ENCODE data around the gene DNAJB12. TPM values are rescaled to one million over a fixed set of nuclear protein-coding genes. Genes with fewer than 3 reads are reported as not detected.
A peak's percentile ranks its signal among the peaks of the same experiment; 100 is the strongest.
"Not testable (repeated sequence)": the region's sequence is repeated elsewhere in the genome, so short reads cannot be mapped to it uniquely, and the experiment has no call there.

DNAJB12 gene
- total RNA-seq, 1 experiment from 2014 or later, result 68.1 TPM

DNA sequence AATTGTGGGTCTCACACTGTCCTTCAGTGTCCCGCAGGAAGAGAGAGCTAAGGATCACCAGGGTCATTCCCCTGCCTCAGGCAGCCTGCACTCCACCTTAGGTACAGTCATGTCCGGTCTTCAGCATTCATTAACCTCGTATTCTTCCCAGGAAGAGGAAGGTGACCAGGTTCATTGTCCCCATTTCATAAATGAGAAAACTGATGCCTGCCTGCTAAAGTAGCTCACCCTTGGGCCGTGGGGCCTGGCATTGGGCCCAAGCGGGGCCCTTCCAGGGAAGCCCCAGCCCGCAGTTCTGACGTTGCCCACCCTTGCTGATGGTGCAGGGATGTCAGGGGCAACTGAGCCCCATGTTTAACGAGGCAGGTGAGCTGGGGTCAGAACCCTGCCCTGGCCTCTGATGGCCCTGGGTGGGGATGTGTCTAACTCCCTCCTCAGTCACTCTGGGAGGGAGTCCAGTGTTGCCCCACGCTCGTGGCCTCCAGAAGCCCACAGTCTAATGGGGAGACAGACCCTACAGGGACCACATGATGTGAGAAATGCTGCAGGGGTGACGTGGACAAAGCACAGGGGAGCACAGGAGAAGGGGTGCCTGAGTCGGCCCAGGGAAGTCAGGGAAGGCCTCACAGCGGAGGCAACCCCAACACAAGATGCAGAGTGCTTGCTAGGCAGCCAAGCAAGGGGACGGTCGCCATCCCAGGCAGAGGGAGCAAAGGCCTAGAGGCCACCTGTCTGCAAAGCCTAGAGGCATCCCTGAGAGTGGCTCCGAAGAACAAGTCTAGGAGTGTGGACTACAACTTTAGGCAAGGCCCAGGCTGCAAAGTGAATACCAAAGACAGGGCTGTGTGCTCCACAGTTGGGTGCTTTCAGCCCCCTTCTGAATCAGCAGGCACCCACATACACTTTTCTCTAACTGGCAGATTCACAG lies 55.9 kb downstream of the DNAJB12 start:
- H3K27me3 Mint-ChIP-seq (ENCODE audit: insufficient read depth, unreplicated experiment), result no peaks in the 10 kb centered on the region
- DNase-seq (ENCODE audit: unreplicated experiment), result peak; percentile 34
- ChIA-PET POLR2A (interaction anchor here (0.6 to 2.9 kb wide), 7 partner anchors 10 to 43 kb away, joined by 3 to 19 read pairs (median 4); no protein-coding TSS in a partner anchor), CTCF (interaction anchor here (1.4 kb wide), 1 partner anchor 10 kb away, joined by 3 read pairs; no protein-coding TSS in a partner anchor)
- no peak overlapping the region for H3K4me3 Mint-ChIP-seq (ENCODE audit: unreplicated experiment)
- no TSS peak for BruUV-seq (replicated peaks)
- H3K27ac Mint-ChIP-seq (ENCODE audit: low read depth, unreplicated experiment), result peak overlapping the region; percentile 89
- peaks cover 12% of the 10 kb centered on the region for H3K4me1 Mint-ChIP-seq (ENCODE audit: insufficient read depth, unreplicated experiment)
- no peaks in the 10 kb centered on the region for H3K9me3 Mint-ChIP-seq (ENCODE audit: unreplicated experiment)
- TF ChIP-seq, protein P1, sequence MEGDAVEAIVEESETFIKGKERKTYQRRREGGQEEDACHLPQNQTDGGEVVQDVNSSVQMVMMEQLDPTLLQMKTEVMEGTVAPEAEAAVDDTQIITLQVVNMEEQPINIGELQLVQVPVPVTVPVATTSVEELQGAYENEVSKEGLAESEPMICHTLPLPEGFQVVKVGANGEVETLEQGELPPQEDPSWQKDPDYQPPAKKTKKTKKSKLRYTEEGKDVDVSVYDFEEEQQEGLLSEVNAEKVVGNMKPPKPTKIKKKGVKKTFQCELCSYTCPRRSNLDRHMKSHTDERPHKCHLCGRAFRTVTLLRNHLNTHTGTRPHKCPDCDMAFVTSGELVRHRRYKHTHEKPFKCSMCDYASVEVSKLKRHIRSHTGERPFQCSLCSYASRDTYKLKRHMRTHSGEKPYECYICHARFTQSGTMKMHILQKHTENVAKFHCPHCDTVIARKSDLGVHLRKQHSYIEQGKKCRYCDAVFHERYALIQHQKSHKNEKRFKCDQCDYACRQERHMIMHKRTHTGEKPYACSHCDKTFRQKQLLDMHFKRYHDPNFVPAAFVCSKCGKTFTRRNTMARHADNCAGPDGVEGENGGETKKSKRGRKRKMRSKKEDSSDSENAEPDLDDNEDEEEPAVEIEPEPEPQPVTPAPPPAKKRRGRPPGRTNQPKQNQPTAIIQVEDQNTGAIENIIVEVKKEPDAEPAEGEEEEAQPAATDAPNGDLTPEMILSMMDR (IDR thresholded peaks at IDR 0.05; ENCODE audit: unreplicated experiment), result no peak
- intact Hi-C loops (cut with micrococcal nuclease), result no loop called here
- peaks cover 9% of the 10 kb centered on the region for H3K36me3 Mint-ChIP-seq (ENCODE audit: insufficient read depth, unreplicated experiment)

DNA sequence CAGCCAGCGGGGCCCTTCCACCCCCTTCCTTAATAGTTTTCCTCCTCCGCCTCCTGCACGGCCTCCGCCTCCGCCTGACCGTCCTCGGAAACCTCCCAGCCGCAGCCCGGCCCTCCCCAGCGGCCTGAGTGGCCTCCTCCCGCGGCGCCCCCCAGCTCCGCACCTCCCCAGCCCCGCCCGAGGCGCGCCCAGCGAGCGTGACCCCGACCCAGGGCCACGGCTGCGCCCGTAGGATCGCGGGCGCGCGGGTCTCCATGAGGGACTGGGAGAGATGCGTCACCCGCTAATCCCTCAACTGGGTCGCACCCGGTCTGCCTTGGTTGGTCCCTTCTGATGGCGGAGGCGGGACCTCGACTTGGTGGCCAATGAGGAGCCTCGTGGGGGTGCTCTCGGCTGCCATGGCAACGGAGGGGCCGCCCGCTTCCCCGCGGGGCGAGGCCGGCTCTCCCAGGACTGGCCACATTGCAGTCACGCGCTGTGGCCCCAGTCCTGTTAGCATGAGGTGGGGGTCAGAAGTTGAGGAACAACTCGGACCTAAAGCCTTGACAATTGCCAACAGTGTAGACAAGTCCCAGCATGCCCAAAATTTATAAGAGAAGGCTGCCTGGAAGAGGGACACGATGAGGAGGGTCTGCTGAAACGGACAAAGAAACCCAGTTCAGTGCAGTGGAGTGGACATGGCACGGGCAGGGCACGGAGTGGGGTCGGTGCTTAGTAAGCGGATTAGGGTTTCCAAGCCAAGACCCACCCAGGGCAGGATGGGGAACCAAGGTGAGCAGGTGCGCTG lies 56.7 kb downstream of the DNAJB12 start:
- DNase-seq (ENCODE audit: unreplicated experiment), result peak; percentile 98
- no TSS peak for BruUV-seq (replicated peaks)
- TF ChIP-seq, protein P1 (IDR thresholded peaks at IDR 0.05; ENCODE audit: unreplicated experiment), result no peak
- H3K36me3 Mint-ChIP-seq (ENCODE audit: insufficient read depth, unreplicated experiment), result peaks cover 10% of the 10 kb centered on the region
- H3K4me1 Mint-ChIP-seq (ENCODE audit: insufficient read depth, unreplicated experiment), result peaks cover 15% of the 10 kb centered on the region
- intact Hi-C loops (cut with micrococcal nuclease), result loop anchor here (2.0 kb wide), 1 partner anchor 23 kb away; no protein-coding TSS in a partner anchor
- POLR2A ChIA-PET, result interaction anchor here (0.6 to 2.9 kb wide), 14 partner anchors 10 to 50 kb away, joined by 3 to 19 read pairs (median 4); partner anchors contain the start of gene DDIT4
- no peaks in the 10 kb centered on the region for H3K9me3 Mint-ChIP-seq (ENCODE audit: unreplicated experiment)
- peak overlapping the region; percentile 89 for H3K27ac Mint-ChIP-seq (ENCODE audit: low read depth, unreplicated experiment)
- H3K4me3 Mint-ChIP-seq (ENCODE audit: unreplicated experiment), result peak overlapping the region; percentile 73
- no peaks in the 10 kb centered on the region for H3K27me3 Mint-ChIP-seq (ENCODE audit: insufficient read depth, unreplicated experiment)
- CTCF ChIA-PET, result interaction anchor here (0.6 to 1.4 kb wide), 3 partner anchors 11 to 277 kb away, joined by 3 to 4 read pairs (median 3); no protein-coding TSS in a partner anchor

DNA sequence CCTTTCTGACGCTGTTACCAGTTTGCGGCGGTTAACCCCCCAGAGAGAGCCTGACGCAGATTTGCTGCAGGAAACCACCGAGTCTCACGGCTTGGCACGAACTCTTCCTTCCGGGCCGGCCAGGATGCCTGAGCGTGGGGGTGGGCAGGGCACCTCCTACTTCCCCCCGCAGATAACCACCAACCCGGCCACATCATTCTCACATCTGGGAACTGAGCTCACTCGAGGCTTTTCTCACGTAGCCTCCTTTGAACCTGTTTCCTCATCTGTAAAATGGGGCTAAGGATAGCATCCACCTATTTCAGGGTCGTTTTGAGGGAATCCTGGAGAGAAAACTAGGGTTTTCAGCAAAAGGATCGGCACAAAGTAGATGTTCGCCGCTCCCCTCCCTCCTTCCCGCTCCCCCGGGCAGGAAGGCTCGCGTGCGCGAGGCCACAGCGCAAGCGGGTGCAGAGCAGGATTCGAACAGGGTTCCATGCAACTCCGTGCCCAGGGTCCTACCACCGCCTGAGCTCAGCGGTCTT lies 57.4 kb downstream of the DNAJB12 start:
- no peaks in the 10 kb centered on the region for H3K27me3 Mint-ChIP-seq (ENCODE audit: insufficient read depth, unreplicated experiment)
- BruUV-seq (replicated peaks), result TSS peak; percentile 78

DNA sequence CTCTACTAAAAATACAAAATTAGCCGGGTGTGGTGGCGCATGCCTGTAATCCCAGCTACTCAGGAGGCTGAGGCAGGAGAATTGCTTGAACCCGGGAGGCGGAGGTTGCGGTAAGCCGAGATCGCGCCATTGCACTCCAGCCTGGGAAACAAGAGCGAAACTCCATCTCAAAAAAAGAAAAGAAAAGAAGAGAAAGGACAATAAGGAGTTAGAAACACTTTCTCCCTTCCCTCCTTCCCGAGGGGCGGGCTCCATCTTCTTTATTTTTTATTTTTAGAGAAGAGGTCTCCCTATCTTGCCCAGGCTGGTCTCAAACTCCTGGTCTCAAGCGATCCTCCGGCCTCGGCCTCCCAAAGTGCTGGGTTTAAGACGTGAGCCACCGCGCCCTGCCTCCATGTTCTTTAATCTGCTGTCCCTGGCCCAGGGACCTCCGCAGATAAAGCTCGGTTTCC lies 57.9 kb downstream of the DNAJB12 start:
- POLR2A ChIA-PET, result interaction anchor here (1.2 to 2.9 kb wide), 7 partner anchors 14 to 49 kb away, joined by 3 to 19 read pairs (median 5); partner anchors contain the start of gene DDIT4
- CTCF ChIA-PET, result interaction anchor here (0.6 to 1.2 kb wide), 3 partner anchors 25 to 67 kb away, joined by 3 to 4 read pairs (median 3); no protein-coding TSS in a partner anchor

More for the DNA sequence above, 57.4 kb downstream of the DNAJB12 start:
- CTCF ChIA-PET, result interaction anchor here (0.6 to 1.2 kb wide), 4 partner anchors 24 to 277 kb away, joined by 3 to 4 read pairs (median 3); no protein-coding TSS in a partner anchor
- peak overlapping the region; percentile 73 for H3K4me3 Mint-ChIP-seq (ENCODE audit: unreplicated experiment)
- intact Hi-C loops (cut with micrococcal nuclease), result loop anchor here (2.0 kb wide), 1 partner anchor 23 kb away; no protein-coding TSS in a partner anchor
- peak overlapping the region; percentile 89 for H3K27ac Mint-ChIP-seq (ENCODE audit: low read depth, unreplicated experiment)
- H3K4me1 Mint-ChIP-seq (ENCODE audit: insufficient read depth, unreplicated experiment), result peaks cover 21% of the 10 kb centered on the region
- TF ChIP-seq, protein P1 (IDR thresholded peaks at IDR 0.05; ENCODE audit: unreplicated experiment), result no peak
- peaks cover 13% of the 10 kb centered on the region for H3K36me3 Mint-ChIP-seq (ENCODE audit: insufficient read depth, unreplicated experiment)
- POLR2A ChIA-PET, result interaction anchor here (0.7 to 2.9 kb wide), 12 partner anchors 11 to 49 kb away, joined by 3 to 19 read pairs (median 5); partner anchors contain the start of gene DDIT4
- DNase-seq (ENCODE audit: unreplicated experiment), result peak; percentile 95
- no peaks in the 10 kb centered on the region for H3K9me3 Mint-ChIP-seq (ENCODE audit: unreplicated experiment)

More for the DNA sequence above, 57.9 kb downstream of the DNAJB12 start:
- Mint-ChIP-seq H3K27ac (ENCODE audit: low read depth, unreplicated experiment) (peak overlapping the region; percentile 89), H3K4me3 (ENCODE audit: unreplicated experiment) (peak overlapping the region; percentile 73), H3K4me1 (ENCODE audit: insufficient read depth, unreplicated experiment) (peaks cover 26% of the 10 kb centered on the region), H3K36me3 (ENCODE audit: insufficient read depth, unreplicated experiment) (peaks cover 13% of the 10 kb centered on the region)
- DNase-seq (ENCODE audit: unreplicated experiment); H3K9me3 Mint-ChIP-seq (ENCODE audit: unreplicated experiment); H3K27me3 Mint-ChIP-seq (ENCODE audit: insufficient read depth, unreplicated experiment); BruUV-seq (replicated peaks): not testable (repeated sequence)
- intact Hi-C loops (cut with micrococcal nuclease), result loop anchor here (2.0 kb wide), 1 partner anchor 24 kb away; no protein-coding TSS in a partner anchor

All from MCF 10A (cell line).